ENCODE data around the gene CCL24. TPM values are rescaled to one million over a fixed set of nuclear protein-coding genes. Genes with fewer than 3 reads are reported as not detected.
"Not testable (repeated sequence)": the region's sequence is repeated elsewhere in the genome, so short reads cannot be mapped to it uniquely, and the experiment has no call there.

The CCL24 gene
- total and polyA plus RNA-seq, 2 of the 4 experiments (the other 2 are of a cell fraction): not detected

- H3K4me3 ChIP-seq (ENCODE audit: insufficient read depth, low read depth, low read length); H2AK9ac ChIP-seq (replicated peaks; ENCODE audit: low read depth, low read length, poor library complexity); H3K79me1 ChIP-seq (ENCODE audit: low read depth in 1 of 2, low read length in 2 of 2); H2AFZ ChIP-seq (replicated peaks; ENCODE audit: low read length, poor library complexity); H2AK5ac ChIP-seq (ENCODE audit: low read depth, low read length); H2BK120ac ChIP-seq (ENCODE audit: low read depth, low read length); H3K18ac ChIP-seq (ENCODE audit: low read depth, low read length); BruUV-seq (replicated peaks); H3K14ac ChIP-seq (replicated peaks; ENCODE audit: low read depth, low read length); H3K27ac ChIP-seq (ENCODE audit: insufficient read depth, low read length); H4K5ac ChIP-seq (ENCODE audit: low read depth, low read length); H4K8ac ChIP-seq (ENCODE audit: low read depth in 2 of 2, low read length in 2 of 2); intact Hi-C loops (cut with micrococcal nuclease); H3K4ac ChIP-seq (ENCODE audit: low read depth, low read length); H2BK15ac ChIP-seq (ENCODE audit: low read depth, low read length); H4K20me1 ChIP-seq (ENCODE audit: insufficient read depth, low read length); dilution Hi-C loops (cut with HindIII; ENCODE audit: low sequenced_read_pairs, unreplicated experiment); in situ Hi-C loops (cut with MboI; ENCODE audit: low sequenced_read_pairs); H2BK20ac ChIP-seq (ENCODE audit: low read depth, low read length); POLR2A ChIA-PET (ENCODE audit: unreplicated experiment); H3K9me1 ChIP-seq (ENCODE audit: insufficient read depth, low read length); H3K23ac ChIP-seq (ENCODE audit: low read depth, low read length); DNase-seq; ATAC-seq (ENCODE audit: low read depth); H4K91ac ChIP-seq (ENCODE audit: insufficient read depth, low read depth, low read length); CTCF ChIA-PET; H2BK5ac ChIP-seq (ENCODE audit: low read depth, low read length, poor library complexity, severe bottlenecking); H3K9me3 ChIP-seq (ENCODE audit: control insufficient read depth, insufficient read depth, low read length); H3K9ac ChIP-seq (ENCODE audit: low read depth, low read length); H3K36me3 ChIP-seq (ENCODE audit: control insufficient read depth, insufficient read depth, low read length); H3K4me2 ChIP-seq (ENCODE audit: low read depth, low read length); H3K4me1 ChIP-seq (ENCODE audit: control insufficient read depth, insufficient read depth, low read length); H3K56ac ChIP-seq (ENCODE audit: extremely low read depth, insufficient read depth, low read length): not testable (repeated sequence)
- peaks cover 11% of the 10 kb centered on the region for H3K27me3 ChIP-seq (ENCODE audit: control insufficient read depth, insufficient read depth, low read length)
- WGBS, 2 experiments (ENCODE audit: extremely low coverage in 2 of 2, insufficient read length in 1 of 2): no CpG with 5 or more reads among the region's 6 CpGs
These were observed 39.6 kb downstream of the CCL24 start for GRCh38 chr7:75773958-75774357.

All from IMR-90 (cell line).